ENCODE measurements around the gene ARHGAP12. TPM values are rescaled to one million over a fixed set of nuclear protein-coding genes. Genes with fewer than 3 reads are reported as not detected.
A peak's percentile ranks its signal among the peaks of the same experiment; 100 is the strongest.

Gene ARHGAP12
- total RNA-seq, 1 donor from 2014 or later, result 30.4 TPM

- H3K27ac Mint-ChIP-seq, result no peak overlapping the region
- peaks cover 4% of the 10 kb centered on the region for H3K9me3 Mint-ChIP-seq
- no peak for DNase-seq (ENCODE audit: extremely low spot score, unreplicated experiment)
- H3K4me3 Mint-ChIP-seq, result no peak overlapping the region
- TF ChIP-seq CTCF (conservative IDR thresholded peaks at IDR 0.05), result no peak
- H3K27me3 Mint-ChIP-seq, result no peaks in the 10 kb centered on the region
- H3K36me3 Mint-ChIP-seq, result peaks cover 2% of the 10 kb centered on the region
- H3K4me1 Mint-ChIP-seq (ENCODE audit: unreplicated experiment), result peaks cover 7% of the 10 kb centered on the region
Measured at GRCh38 chr10:31921031-31921430, 7.6 kb downstream of the ARHGAP12 start.

DNA sequence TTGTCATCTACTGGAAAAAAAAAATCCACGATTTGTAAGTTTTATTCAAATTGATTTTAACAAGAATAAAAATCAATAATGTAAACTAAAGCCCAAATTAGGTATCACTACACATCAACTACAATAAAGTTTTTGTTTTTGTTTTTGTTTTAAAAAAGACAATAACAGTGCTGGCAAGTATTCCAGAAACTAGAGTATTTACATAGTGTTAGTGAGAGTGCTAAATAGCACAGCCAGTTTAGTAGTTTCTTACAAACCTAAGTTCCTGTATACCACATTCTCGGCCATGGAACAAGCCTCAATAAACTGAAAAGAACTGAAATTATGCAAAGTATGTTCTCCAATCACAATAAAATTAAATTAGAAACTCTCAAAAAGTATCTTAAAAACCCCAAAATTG is 8.1 kb downstream of the ARHGAP12 start:
- H3K36me3 Mint-ChIP-seq, result peaks cover 4% of the 10 kb centered on the region
- DNase-seq (ENCODE audit: extremely low spot score, unreplicated experiment), result no peak
- H3K27me3 Mint-ChIP-seq, result no peaks in the 10 kb centered on the region
- peaks cover 6% of the 10 kb centered on the region for H3K4me1 Mint-ChIP-seq (ENCODE audit: unreplicated experiment)
- no peak overlapping the region for H3K4me3 Mint-ChIP-seq
- TF ChIP-seq CTCF (conservative IDR thresholded peaks at IDR 0.05), result no peak
- H3K9me3 Mint-ChIP-seq, result peaks cover 4% of the 10 kb centered on the region
- H3K27ac Mint-ChIP-seq, result no peak overlapping the region

DNA sequence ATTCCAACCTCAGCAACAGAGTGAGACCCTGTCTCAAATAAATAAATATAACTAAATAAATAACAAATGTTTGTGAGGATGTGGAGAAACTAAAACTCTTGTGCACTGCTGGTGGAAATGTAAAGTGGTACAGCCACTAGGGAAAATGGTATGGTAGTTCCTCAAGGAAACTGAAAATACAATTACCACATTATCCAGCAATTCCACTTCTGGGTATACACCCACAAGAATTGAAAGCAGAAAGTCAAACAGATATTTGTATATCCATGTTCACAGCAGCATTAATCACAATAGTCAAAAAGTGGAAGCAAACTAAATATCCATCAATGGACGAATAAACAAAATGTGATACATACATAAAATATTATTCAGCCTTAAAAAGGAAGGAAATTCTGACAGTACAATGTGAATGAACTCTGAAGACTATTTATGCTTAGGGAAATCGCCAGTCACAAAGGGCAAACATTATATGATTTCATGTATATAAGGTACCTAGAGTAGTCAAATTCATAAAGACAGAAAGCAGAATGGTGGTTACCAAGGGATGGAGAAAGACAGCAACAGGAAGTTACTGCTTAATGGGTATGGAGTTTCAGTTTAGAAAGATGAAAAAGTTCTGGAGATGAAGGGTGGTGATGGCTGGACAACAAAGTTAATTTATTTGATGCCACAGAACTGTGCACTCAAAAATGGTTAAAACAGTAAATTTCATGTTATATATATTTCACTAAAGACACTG is 9.8 kb downstream of the ARHGAP12 start:
- TF ChIP-seq CTCF (conservative IDR thresholded peaks at IDR 0.05), result no peak
- peaks cover 8% of the 10 kb centered on the region for H3K36me3 Mint-ChIP-seq
- no peak for DNase-seq (ENCODE audit: extremely low spot score, unreplicated experiment)
- H3K27ac Mint-ChIP-seq, result no peak overlapping the region
- H3K27me3 Mint-ChIP-seq, result no peaks in the 10 kb centered on the region
- H3K4me3 Mint-ChIP-seq, result no peak overlapping the region
- H3K9me3 Mint-ChIP-seq, result peaks cover 4% of the 10 kb centered on the region
- H3K4me1 Mint-ChIP-seq (ENCODE audit: unreplicated experiment), result peaks cover 6% of the 10 kb centered on the region

DNA sequence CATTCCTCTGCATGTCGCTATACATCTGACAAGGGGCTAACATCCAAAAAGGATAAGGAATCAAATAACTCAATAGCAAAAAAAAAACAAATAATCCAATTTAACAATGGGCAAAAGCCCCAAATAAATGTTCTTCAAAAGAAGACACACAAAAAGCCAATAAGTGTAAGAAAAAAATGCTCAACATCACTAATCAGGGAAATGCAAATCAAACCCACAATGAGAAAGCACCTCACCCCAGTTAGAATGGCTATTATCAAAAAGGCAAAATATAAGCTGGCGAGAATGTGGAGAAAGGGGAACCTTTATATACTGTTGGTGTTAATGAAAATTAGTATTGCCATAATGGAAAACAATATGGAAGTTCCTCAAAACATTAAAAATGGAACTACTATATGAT is 14.3 kb downstream of the ARHGAP12 start:
- Mint-ChIP-seq H3K27ac (no peak overlapping the region), H3K9me3 (peaks cover 4% of the 10 kb centered on the region), H3K27me3 (no peaks in the 10 kb centered on the region), H3K36me3 (peaks cover 8% of the 10 kb centered on the region), H3K4me3 (no peak overlapping the region), H3K4me1 (ENCODE audit: unreplicated experiment) (peaks cover 23% of the 10 kb centered on the region)
- no peak for DNase-seq (ENCODE audit: extremely low spot score, unreplicated experiment)
- TF ChIP-seq CTCF (conservative IDR thresholded peaks at IDR 0.05), result no peak

DNA sequence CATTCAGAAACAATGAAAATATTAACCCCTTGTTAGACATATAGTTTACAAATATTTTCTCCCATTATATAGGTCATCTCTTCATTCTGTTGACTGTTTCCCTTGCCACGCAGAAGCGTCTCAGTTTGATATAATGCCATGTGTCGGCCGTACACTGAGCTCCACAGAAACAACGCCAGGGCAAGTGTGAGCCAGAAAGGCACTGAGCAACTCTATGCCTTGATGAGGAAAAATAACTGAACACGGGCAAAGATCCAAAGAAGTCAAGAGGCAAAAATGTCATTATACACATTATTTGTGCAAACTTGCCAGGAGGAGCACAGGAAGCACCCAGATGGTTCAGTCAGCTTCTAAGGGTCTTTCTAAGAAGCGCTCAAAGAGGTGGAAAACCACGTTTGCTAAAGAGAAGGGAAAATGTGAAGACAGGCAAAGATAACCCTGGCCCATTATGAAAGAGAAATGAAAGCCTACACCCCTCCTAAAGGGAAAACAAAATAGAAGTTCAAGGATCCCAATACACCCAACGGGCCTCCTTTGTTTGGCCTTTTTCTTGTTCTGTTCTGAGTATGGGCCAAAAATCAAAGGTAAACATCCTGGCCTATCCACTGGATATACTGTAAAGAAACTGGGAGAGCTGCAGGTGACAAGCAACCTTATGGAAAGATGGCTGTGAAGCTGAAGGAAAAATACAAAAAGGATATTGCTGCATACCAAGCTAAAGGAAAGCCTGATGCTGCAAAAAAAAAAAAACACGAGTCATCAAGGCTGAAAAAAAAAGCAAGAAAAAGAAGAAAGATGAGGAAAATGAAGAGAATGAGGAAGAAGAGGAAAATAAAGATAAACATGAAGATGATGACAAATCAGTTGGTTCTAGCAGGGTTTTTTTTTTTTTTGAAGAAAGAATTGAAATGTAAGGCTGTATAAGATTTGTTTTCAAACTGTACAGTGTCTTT is 15.5 kb downstream of the ARHGAP12 start:
- DNase-seq (ENCODE audit: extremely low spot score, unreplicated experiment), result no peak
- peak overlapping the region; percentile 8 for H3K27ac Mint-ChIP-seq
- no peaks in the 10 kb centered on the region for H3K27me3 Mint-ChIP-seq
- peak overlapping the region; percentile 17 for H3K4me3 Mint-ChIP-seq
- H3K9me3 Mint-ChIP-seq, result peaks cover 4% of the 10 kb centered on the region
- peaks cover 23% of the 10 kb centered on the region for H3K4me1 Mint-ChIP-seq (ENCODE audit: unreplicated experiment)
- no peak for TF ChIP-seq CTCF (conservative IDR thresholded peaks at IDR 0.05)
- H3K36me3 Mint-ChIP-seq, result peaks cover 17% of the 10 kb centered on the region
